CD4-positive, alpha-beta T cell (primary cell): ENCODE results near the gene CMC1. TPM values are rescaled to one million over a fixed set of nuclear protein-coding genes. Genes with fewer than 3 reads are reported as not detected.

Source experiments
- ATAC-seq: fragments of 200-7000 bp; cut with Tn5 transposase; one replicate; pipeline ENCODE4 v1.10.0; 2022; ENCODE audit warnings: mild to moderate bottlenecking; ENCODE audit not compliant: poor library complexity
- CTCF ChIA-PET: fragments of 350-600 bp; sonication (Branson Sonifier 250); formaldehyde crosslinking; loops from one replicate; lab custom pipeline; 2021; ENCODE audit warnings: antibody characterized with exemption, inconsistent platforms; lab: Charles Lee
- POLR2A ChIA-PET: fragments of 350-600 bp; sonication (Branson Sonifier 250); formaldehyde crosslinking; loops from one replicate; lab custom pipeline; 2021; ENCODE audit warnings: antibody characterized with exemption, inconsistent platforms; lab: Charles Lee
- DNase-seq, 14 experiments: peaks; one replicate each; pipeline ENCODE4 v3.0.0-alpha.2; 2013 to 2020; ENCODE audit warnings: mixed read lengths in 2 of 14
- H3K27ac ChIP-seq, 2 donors: one replicate each; pipeline versions ENCODE4 v1.5.1 to v1.7.0; 2013; ENCODE audit warnings: low read length in 2 of 2, low read depth in 1 of 2, mild to moderate bottlenecking in 1 of 2
- H3K27me3 ChIP-seq, 2 experiments: 1 replicate in 1 of 2; 2 replicates in 1 of 2; pipeline versions ENCODE4 v1.6.1 to v1.7.0; 2013; ENCODE audit warnings: low read length in 2 of 2, control low read depth in 1 of 2, mild to moderate bottlenecking in 1 of 2, moderate library complexity in 1 of 2; ENCODE audit not compliant: insufficient read depth in 2 of 2, control insufficient read depth in 1 of 2
- H3K36me3 ChIP-seq: one replicate; pipeline ENCODE4 v1.6.1; 2013; ENCODE audit warnings: low read length, control low read depth; ENCODE audit not compliant: insufficient read depth
- H3K4me1 ChIP-seq: one replicate; pipeline ENCODE4 v1.6.1; 2013; ENCODE audit warnings: low read length, control low read depth; ENCODE audit not compliant: insufficient read depth
- H3K4me3 ChIP-seq: one replicate; pipeline ENCODE4 v1.5.1; 2013; ENCODE audit warnings: mild to moderate bottlenecking, low read length, moderate library complexity
- H3K9me3 ChIP-seq, 2 experiments: 1 replicate in 1 of 2; 2 replicates in 1 of 2; pipeline versions ENCODE4 v1.6.1 to v1.7.0; 2013; ENCODE audit warnings: low read length in 2 of 2, mild to moderate bottlenecking in 2 of 2, control low read depth in 1 of 2, moderate library complexity in 1 of 2; ENCODE audit not compliant: control insufficient read depth in 1 of 2, insufficient read depth in 1 of 2
- H3K27ac Mint-ChIP-seq: one replicate; pipeline ENCODE4 v1.8.0; 2020; ENCODE audit warnings: mixed read lengths
- H3K27me3 Mint-ChIP-seq: one replicate; pipeline ENCODE4 v1.8.0; 2021; ENCODE audit warnings: mixed read lengths
- H3K36me3 Mint-ChIP-seq: one replicate; pipeline ENCODE4 v1.8.0; 2021; ENCODE audit warnings: low read depth, mixed read lengths
- H3K4me1 Mint-ChIP-seq: one replicate; pipeline ENCODE4 v1.8.0; 2021; ENCODE audit warnings: low read depth, mixed read lengths
- H3K4me3 Mint-ChIP-seq: one replicate; pipeline ENCODE4 v1.8.0; 2020; ENCODE audit warnings: mild to moderate bottlenecking, mixed read lengths
- H3K9me3 Mint-ChIP-seq: one replicate; pipeline ENCODE4 v1.8.0; 2020; ENCODE audit warnings: mixed read lengths
- CTCF ChIP-seq: fragments of 200-600 bp; IDR thresholded peaks from one replicate; pipeline ENCODE4 v1.8.0; 2022; ENCODE audit warnings: antibody characterized with exemption, mild to moderate bottlenecking
- intact Hi-C, 2 experiments: fragments of 100-400 bp; cut with DNase I in 1 of 2; cut with micrococcal nuclease in 1 of 2; formaldehyde crosslinking; loops; one replicate each; pipeline versions ENCODE4 v1.15.1 to v1.9.0; 2023 to 2025; cut with DNase I, micrococcal nuclease
- total RNA-seq, 174 experiments: library from RNA in 2 of 174; stranded (reverse) in 2 of 174; gene quantifications; one replicate each; pipeline ENCODE4 v1.2.3 and lab custom pipeline; 2021 to 2026

The CMC1 gene
- total RNA-seq, 2 experiments from 2014 or later = 5.0 to 6.6 TPM

GRCh38 chr3:28250999-28251398, 9.6 kb downstream of the CMC1 start:
- no peak overlapping the region for H3K4me3 Mint-ChIP-seq
- H3K4me1 ChIP-seq = peaks cover 25% of the 10 kb centered on the region
- peak overlapping the region; percentile 16 for H3K27ac Mint-ChIP-seq
- ChIA-PET CTCF (interaction anchor here (0.6 kb wide), 1 partner anchor 24 kb away, joined by 3 read pairs; no protein-coding TSS in a partner anchor), POLR2A (interaction anchor here (1.0 kb wide), 1 partner anchor 370 kb away, joined by 3 read pairs; no protein-coding TSS in a partner anchor)
- TF ChIP-seq CTCF = no peak
- peaks cover 6% of the 10 kb centered on the region for H3K36me3 Mint-ChIP-seq
- no peaks in the 10 kb centered on the region for H3K27me3 Mint-ChIP-seq
- H3K36me3 ChIP-seq = no peaks in the 10 kb centered on the region
- no peak overlapping the region for H3K4me3 ChIP-seq
- H3K4me1 Mint-ChIP-seq = peaks cover 74% of the 10 kb centered on the region
- no peaks in the 10 kb centered on the region for H3K9me3 ChIP-seq
- H3K27ac ChIP-seq = peak overlapping the region in 1 of 2 donors; percentile 6
- no peaks in the 10 kb centered on the region for H3K9me3 Mint-ChIP-seq
- DNase-seq = peak in 3 of 14 experiments; percentile 25 to 41 (median 26)
- intact Hi-C loops = no loop called here
- no peak for ATAC-seq
- H3K27me3 ChIP-seq = no peaks in the 10 kb centered on the region

GRCh38 chr3:28252001-28252431, 10.6 kb downstream of the CMC1 start:
- no peak overlapping the region for H3K27ac Mint-ChIP-seq
- CTCF ChIA-PET = no interaction called here
- no peak overlapping the region for H3K4me3 Mint-ChIP-seq
- ATAC-seq (no peak), DNase-seq (peak in 3 of 14 experiments; percentile 46 to 79 (median 58))
- peaks cover 65% of the 10 kb centered on the region for H3K4me1 Mint-ChIP-seq
- H3K36me3 Mint-ChIP-seq = peaks cover 6% of the 10 kb centered on the region
- H3K27me3 Mint-ChIP-seq = no peaks in the 10 kb centered on the region
- H3K4me1 ChIP-seq = peaks cover 25% of the 10 kb centered on the region
- no peak for TF ChIP-seq CTCF
- H3K27ac ChIP-seq = no peak overlapping the region
- intact Hi-C loops = no loop called here
- H3K9me3 Mint-ChIP-seq = no peaks in the 10 kb centered on the region
- H3K27me3 ChIP-seq = no peaks in the 10 kb centered on the region
- no peaks in the 10 kb centered on the region for H3K36me3 ChIP-seq
- H3K9me3 ChIP-seq = no peaks in the 10 kb centered on the region
- H3K4me3 ChIP-seq = no peak overlapping the region
- POLR2A ChIA-PET = interaction anchor here (1.0 kb wide), 1 partner anchor 371 kb away, joined by 3 read pairs; no protein-coding TSS in a partner anchor

- POLR2A ChIA-PET = no interaction called here
- no peak overlapping the region for H3K27ac ChIP-seq
These were observed 11.8 kb downstream of the CMC1 start for GRCh38 chr3:28253040-28253715.

More at GRCh38 chr3:28253040-28253715, 11.8 kb downstream of the CMC1 start:
- intact Hi-C loops = no loop called here
- H3K27me3 ChIP-seq = no peaks in the 10 kb centered on the region
- Mint-ChIP-seq H3K9me3 (no peaks in the 10 kb centered on the region), H3K4me3 (no peak overlapping the region), H3K36me3 (peaks cover 6% of the 10 kb centered on the region), H3K4me1 (peaks cover 54% of the 10 kb centered on the region), H3K27ac (no peak overlapping the region), H3K27me3 (no peaks in the 10 kb centered on the region)
- ATAC-seq = no peak
- peak in 1 of 14 experiments; percentile 21 for DNase-seq
- H3K9me3 ChIP-seq = no peaks in the 10 kb centered on the region
- CTCF ChIA-PET = no interaction called here
- H3K4me3 ChIP-seq = no peak overlapping the region
- H3K4me1 ChIP-seq = peaks cover 19% of the 10 kb centered on the region
- TF ChIP-seq CTCF = no peak
- H3K36me3 ChIP-seq = no peaks in the 10 kb centered on the region
